ENCODE measurements around the gene ECHDC1.

DNA sequence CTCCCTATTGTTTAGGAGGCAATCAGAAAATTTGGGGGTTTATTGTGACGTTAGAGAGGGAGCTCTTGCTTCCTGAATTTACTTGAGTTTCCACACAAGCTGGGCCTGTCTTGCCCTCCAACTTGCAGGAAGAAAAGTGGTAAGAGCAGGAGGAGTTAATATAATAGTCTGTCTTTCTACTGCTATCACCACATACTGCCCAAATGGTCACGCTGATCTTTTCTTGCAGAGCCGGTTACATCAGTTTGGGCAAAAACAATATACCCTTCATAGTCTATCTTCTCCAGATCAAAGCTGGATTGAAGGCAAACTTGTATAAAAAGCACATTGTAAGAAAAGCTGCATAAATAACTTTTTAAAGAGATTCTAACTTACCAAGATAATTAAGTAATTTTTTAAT, 46.3 kb upstream of the ECHDC1 start:
- TF ChIP-seq RAD21 (IDR thresholded peaks at IDR 0.05; ENCODE audit: low read depth), result no peak
- TF ChIP-seq CTCF (IDR thresholded peaks at IDR 0.05 in 2 of 3, conservative IDR thresholded peaks at IDR 0.05 in 1 of 3; ENCODE audit: borderline replicate concordance in 1 of 3, insufficient read depth in 1 of 3, low read depth in 2 of 3, low read length in 2 of 3), result no peak
- no peak for TF ChIP-seq EZH2 (IDR thresholded peaks at IDR 0.05)
- TF ChIP-seq POLR2A (IDR thresholded peaks at IDR 0.05; ENCODE audit: borderline replicate concordance, extremely low read depth, insufficient read depth, insufficient read length), result no peak
- no peak for TF ChIP-seq YY1 (IDR thresholded peaks at IDR 0.05; ENCODE audit: extremely low read depth, insufficient replicate concordance, low read depth, low read length)
- TF ChIP-seq EZH2phosphoT487 (IDR thresholded peaks at IDR 0.05; ENCODE audit: borderline replicate concordance), result no peak
- no peak for TF ChIP-seq ZFX (IDR thresholded peaks at IDR 0.05)

All from HCT116 (cell line).